Panc1 (cell line): ENCODE data around the gene HNRNPLL. TPM values are rescaled to one million over a fixed set of nuclear protein-coding genes. Genes with fewer than 3 reads are reported as not detected.

ENCODE experiments used
- ATAC-seq: fragments of 200-7000 bp; cut with Tn5 transposase; 2 replicates; pipeline ENCODE4 v1.9.1; 2020; ENCODE audit warnings: mild to moderate bottlenecking, moderate library complexity
- BruUV-seq: library from RNA; stranded (reverse); fragments of 400-500 nt; replicated peaks from 2 replicates; lab custom pipeline; 2021; lab: Mats Ljungman, UMichigan
- CTCF ChIA-PET: fragments of 300-600 bp; sonication (Branson Sonifier 250); formaldehyde crosslinking; loops from one replicate; lab custom pipeline; 2022; ENCODE audit warnings: antibody characterized with exemption; lab: Charles Lee
- POLR2A ChIA-PET: fragments of 300-600 bp; sonication (Branson Sonifier 250); formaldehyde crosslinking; loops from one replicate; lab custom pipeline; 2022; ENCODE audit warnings: antibody characterized with exemption; lab: Charles Lee
- DNase-seq: peaks from one replicate; pipeline ENCODE4 v3.0.0-alpha.2; 2010; ENCODE audit warnings: low read depth, low spot score
- H3K27ac ChIP-seq: 2 replicates; pipeline ENCODE4 v1.5.1; 2011; ENCODE audit warnings: mild to moderate bottlenecking, low read length, inconsistent platforms
- H3K27me3 ChIP-seq: fragments of 200-500 bp; sonication (Bioruptor generic); 2 replicates; pipeline ENCODE4 v1.6.0; 2014; ENCODE audit warnings: low read length, inconsistent platforms; ENCODE audit not compliant: control insufficient read depth, insufficient read depth
- H3K36me3 ChIP-seq: fragments of 200-500 bp; sonication (Bioruptor generic); 2 replicates; pipeline ENCODE4 v1.5.1; 2014; ENCODE audit warnings: inconsistent platforms, mild to moderate bottlenecking, low read length, moderate library complexity; ENCODE audit not compliant: control insufficient read depth, insufficient read depth
- H3K4me1 ChIP-seq: 2 replicates; pipeline ENCODE4 v1.5.1; 2011; ENCODE audit warnings: inconsistent platforms, mild to moderate bottlenecking, low read length, moderate library complexity; ENCODE audit not compliant: control insufficient read depth, insufficient read depth
- H3K4me3 ChIP-seq, 2 experiments: 2 replicates each; pipeline ENCODE4 v1.5.1; 2011 to 2012; ENCODE audit warnings: low read depth in 2 of 2, low read length in 2 of 2, mild to moderate bottlenecking in 2 of 2, inconsistent platforms in 1 of 2, moderate library complexity in 1 of 2
- H3K9me3 ChIP-seq: fragments of 200-500 bp; sonication (Bioruptor generic); 2 replicates; pipeline ENCODE4 v1.5.1; 2014; ENCODE audit warnings: low read depth, mild to moderate bottlenecking, inconsistent platforms, low read length, moderate library complexity; ENCODE audit not compliant: control insufficient read depth, insufficient read depth
- CTCF ChIP-seq: fragments of 450-650 bp; IDR thresholded peaks from 2 replicates; pipeline ENCODE4 v1.5.1; 2017; ENCODE audit warnings: mild to moderate bottlenecking
- POLR2AphosphoS5 ChIP-seq: IDR thresholded peaks from 2 replicates; pipeline ENCODE4 v1.6.1; 2012; ENCODE audit warnings: mild to moderate bottlenecking, low read depth, low read length, moderate library complexity
- REST ChIP-seq, 2 experiments: IDR thresholded peaks; 2 replicates each; pipeline ENCODE4 v1.6.1; 2011 to 2012; ENCODE audit warnings: low read depth in 2 of 2, control low read depth in 1 of 2, low read length in 1 of 2, mild to moderate bottlenecking in 1 of 2, moderate library complexity in 1 of 2; ENCODE audit not compliant: insufficient read depth in 1 of 2
- SIN3A ChIP-seq: IDR thresholded peaks from 2 replicates; pipeline ENCODE4 v1.6.1; 2012; ENCODE audit warnings: low read depth, mild to moderate bottlenecking, low read length, moderate library complexity, borderline replicate concordance; ENCODE audit not compliant: insufficient read depth
- TCF7L2 ChIP-seq: IDR thresholded peaks from 2 replicates; pipeline ENCODE4 v1.6.1; 2011; ENCODE audit warnings: mild to moderate bottlenecking, low read depth, low read length, inconsistent platforms
- in situ Hi-C: cut with HindIII; loops from 2 replicates; pipeline ENCODE4 v1.10.0; 2016; ENCODE audit warnings: low sequenced_read_pairs, low pct_unique_long_range_greater_than_20kb
- intact Hi-C: fragments of 100-400 bp; cut with micrococcal nuclease; formaldehyde crosslinking; loops from one replicate; pipeline ENCODE4 v1.10.0; 2022; ENCODE audit not compliant: unreplicated experiment
- total RNA-seq: library from RNA; stranded (reverse); gene quantifications from one replicate; pipeline ENCODE4 v1.2.1, GENCODE V29; 2021; ENCODE audit not compliant: unreplicated experiment

HNRNPLL gene
- total RNA-seq, 1 experiment from 2014 or later = 69.8 TPM

- no peak overlapping the region for H3K27ac ChIP-seq
- no peaks in the 10 kb centered on the region for H3K27me3 ChIP-seq
- BruUV-seq = no TSS peak
- ChIA-PET POLR2A (no interaction called here), CTCF (no interaction called here)
- no peaks in the 10 kb centered on the region for H3K9me3 ChIP-seq
- intact Hi-C loops = no loop called here
- H3K4me1 ChIP-seq = no peaks in the 10 kb centered on the region
- ATAC-seq (no peak), DNase-seq (no peak)
- TF ChIP-seq SIN3A (no peak), CTCF (no peak), POLR2AphosphoS5 (no peak), REST (IDR thresholded peaks at IDR 0.05; ENCODE audit: insufficient read depth in 1 of 2, low read depth in 2 of 2, low read length in 1 of 2) (no peak), TCF7L2 (no peak)
- H3K36me3 ChIP-seq = no peaks in the 10 kb centered on the region
- H3K4me3 ChIP-seq = no peak overlapping the region
- in situ Hi-C loops = no loop called here
Measured at GRCh38 chr2:38526195-38526594, 76.5 kb downstream of the HNRNPLL start.

GRCh38 chr2:38524580-38524979 lies 78.1 kb downstream of the HNRNPLL start:
- BruUV-seq = no TSS peak
- H3K27ac ChIP-seq = no peak overlapping the region
- ChIA-PET POLR2A (no interaction called here), CTCF (interaction anchor here (0.7 kb wide), 1 partner anchor 448 kb away, joined by 3 read pairs; no protein-coding TSS in a partner anchor)
- no peaks in the 10 kb centered on the region for H3K27me3 ChIP-seq
- no peaks in the 10 kb centered on the region for H3K9me3 ChIP-seq
- intact Hi-C loops (no loop called here), in situ Hi-C loops (no loop called here)
- no peaks in the 10 kb centered on the region for H3K36me3 ChIP-seq
- no peak overlapping the region for H3K4me3 ChIP-seq
- DNase-seq (no peak), ATAC-seq (no peak)
- TF ChIP-seq CTCF (no peak), POLR2AphosphoS5 (no peak), REST (IDR thresholded peaks at IDR 0.05; ENCODE audit: insufficient read depth in 1 of 2, low read depth in 2 of 2, low read length in 1 of 2) (no peak), TCF7L2 (no peak), SIN3A (no peak)
- H3K4me1 ChIP-seq = no peaks in the 10 kb centered on the region
